Stomach (tissue), 4 donors: ENCODE results near the gene SLC46A2.

Experiments used
- POLR2A ChIP-seq, 4 donors: fragments of 450-650 bp; IDR thresholded peaks; one replicate each; pipeline ENCODE4 v1.6.1; 2016; ENCODE audit warnings: antibody characterized with exemption in 4 of 4, control low read depth in 2 of 4, mild to moderate bottlenecking in 1 of 4, moderate library complexity in 1 of 4
- POLR2AphosphoS5 ChIP-seq, 3 donors: sonication (generic); formaldehyde crosslinking; IDR thresholded peaks; one replicate each; pipeline ENCODE4 v1.6.1; 2016; ENCODE audit warnings: antibody characterized with exemption in 3 of 3

- TF ChIP-seq POLR2AphosphoS5 (IDR thresholded peaks at IDR 0.05): no peak
- no peak for TF ChIP-seq POLR2A (IDR thresholded peaks at IDR 0.05)
Observed at GRCh38 chr9:112860451-112860850, 30.2 kb downstream of the SLC46A2 start.
